ENCODE data around the gene TLE7. TPM values are rescaled to one million over a fixed set of nuclear protein-coding genes. Genes with fewer than 3 reads are reported as not detected.

TLE7 gene
- total and polyA plus RNA-seq, 2 of the 4 experiments (the other 2 are of a cell fraction): not detected

DNA sequence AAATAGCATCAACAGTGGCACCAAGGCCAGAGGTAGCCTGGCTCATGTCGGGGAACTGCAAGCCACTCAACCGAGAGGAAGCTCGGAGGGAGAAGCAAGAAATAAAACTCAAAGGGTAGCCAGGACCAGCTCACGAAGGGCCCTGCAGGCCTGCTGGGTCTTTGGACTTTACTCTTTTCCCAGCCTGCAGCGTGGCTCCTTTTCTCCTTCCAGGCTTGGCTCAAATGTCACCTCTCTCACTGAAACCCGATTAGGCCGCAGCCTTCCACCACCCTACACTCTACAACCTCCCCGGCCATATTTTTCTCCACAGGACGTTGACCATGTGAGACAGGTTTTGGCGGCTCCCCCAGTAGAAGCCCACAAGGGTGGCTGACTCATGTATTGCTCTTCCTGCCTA is 45.3 kb downstream of the TLE7 start:
- Histone ChIP-seq H3K36me3 (ENCODE audit: control insufficient read depth, insufficient read depth, low read length) (no peaks in the 10 kb centered on the region), H2BK120ac (ENCODE audit: low read depth, low read length) (no peak overlapping the region), H2AK5ac (ENCODE audit: low read depth, low read length) (no peak overlapping the region), H3K14ac (replicated peaks; ENCODE audit: low read depth, low read length) (no peak overlapping the region), H2AFZ (replicated peaks; ENCODE audit: low read length, poor library complexity) (no peak overlapping the region), H2AK9ac (replicated peaks; ENCODE audit: low read depth, low read length, poor library complexity) (no peak overlapping the region), H4K5ac (ENCODE audit: low read depth, low read length) (no peak overlapping the region), H3K18ac (ENCODE audit: low read depth, low read length) (no peak overlapping the region), H2BK20ac (ENCODE audit: low read depth, low read length) (no peak overlapping the region), H3K4me1 (ENCODE audit: control insufficient read depth, insufficient read depth, low read length) (no peaks in the 10 kb centered on the region), H3K23ac (ENCODE audit: low read depth, low read length) (no peak overlapping the region), H3K4me2 (ENCODE audit: low read depth, low read length) (no peak overlapping the region), H3K56ac (ENCODE audit: extremely low read depth, insufficient read depth, low read length) (no peak overlapping the region), H4K91ac (ENCODE audit: insufficient read depth, low read depth, low read length) (no peak overlapping the region), H3K27ac (ENCODE audit: insufficient read depth, low read length) (no peak overlapping the region), H2BK15ac (ENCODE audit: low read depth, low read length) (no peak overlapping the region), H3K9me3 (ENCODE audit: control insufficient read depth, insufficient read depth, low read length) (no peaks in the 10 kb centered on the region), H3K9me1 (ENCODE audit: insufficient read depth, low read length) (0 out of 2 replicates have a peak, but pooled peaks cover 3% of the 10 kb centered on the region), H3K4me3 (ENCODE audit: insufficient read depth, low read depth, low read length) (no peak overlapping the region), H3K79me1 (ENCODE audit: low read depth in 1 of 2, low read length in 2 of 2) (no peaks in the 10 kb centered on the region), H4K20me1 (ENCODE audit: insufficient read depth, low read length) (no peaks in the 10 kb centered on the region), H3K4ac (ENCODE audit: low read depth, low read length) (no peak overlapping the region), H3K9ac (ENCODE audit: low read depth, low read length) (no peak overlapping the region), H4K8ac (ENCODE audit: low read depth in 2 of 2, low read length in 2 of 2) (no peak overlapping the region), H3K27me3 (ENCODE audit: control insufficient read depth, insufficient read depth, low read length) (peaks cover 2% of the 10 kb centered on the region), H2BK5ac (ENCODE audit: low read depth, low read length, poor library complexity, severe bottlenecking) (no peak overlapping the region)
- 51% methylated on average over 3 of the region's 10 CpGs; no CpG with 5 or more reads in 1 of the 2 experiments for WGBS, 2 experiments (ENCODE audit: extremely low coverage in 2 of 2, insufficient read length in 1 of 2)
- intact Hi-C loops (cut with micrococcal nuclease): no loop called here
- no peak for TF ChIP-seq SMC3 (IDR thresholded peaks at IDR 0.05; ENCODE audit: low read depth, low read length)
- TF ChIP-seq RFX5 (IDR thresholded peaks at IDR 0.05; ENCODE audit: low read depth, low read length): no peak
- TF ChIP-seq MXI1 (IDR thresholded peaks at IDR 0.05; ENCODE audit: borderline replicate concordance, low read depth, low read length): no peak
- no peak for TF ChIP-seq USF2 (IDR thresholded peaks at IDR 0.05; ENCODE audit: low read depth, low read length)
- TF ChIP-seq RCOR1 (IDR thresholded peaks at IDR 0.05; ENCODE audit: insufficient replicate concordance, low read length): no peak
- TF ChIP-seq CHD1 (IDR thresholded peaks at IDR 0.05; ENCODE audit: low read depth, low read length): no peak
- CTCF ChIA-PET: no interaction called here
- DNase-seq (no peak), ATAC-seq (ENCODE audit: low read depth) (no peak)
- in situ Hi-C loops (cut with MboI; ENCODE audit: low sequenced_read_pairs): no loop called here
- POLR2A ChIA-PET (ENCODE audit: unreplicated experiment): no interaction called here
- no TSS peak for BruUV-seq (replicated peaks)
- dilution Hi-C loops (cut with HindIII; ENCODE audit: low sequenced_read_pairs, unreplicated experiment): no loop called here
